Endothelial cell of umbilical vein (primary cell): Measurements from ENCODE around the gene DMXL1. TPM values are rescaled to one million over a fixed set of nuclear protein-coding genes. Genes with fewer than 3 reads are reported as not detected.

Experiments used
- BruUV-seq: library from RNA; stranded (reverse); fragments of 400-500 nt; replicated peaks from 2 replicates; lab custom pipeline; 2021; lab: Mats Ljungman, UMichigan
- CTCF ChIA-PET: fragments of 300-600, 350-600 bp; sonication (Branson Sonifier 250); formaldehyde crosslinking; loops from one replicate; lab custom pipeline; 2021; ENCODE audit warnings: antibody characterized with exemption, inconsistent platforms; lab: Charles Lee
- POLR2A ChIA-PET: fragments of 300-600, 350-600 bp; sonication (Branson Sonifier 250); formaldehyde crosslinking; loops from one replicate; lab custom pipeline; 2021; ENCODE audit warnings: antibody characterized with exemption, inconsistent platforms; lab: Charles Lee
- DNase-seq: peaks from one replicate; pipeline ENCODE4 v3.0.0-alpha.2; 2011; ENCODE audit warnings: low read depth, low spot score
- FAIRE-seq: peaks from 2 replicates; lab custom pipeline; 2011; peaks lifted over from hg19 to GRCh38; lab: Jason Lieb, UNC
- H2AFZ ChIP-seq: 2 replicates; pipeline ENCODE4 v1.6.0; 2012; ENCODE audit warnings: low read depth, low read length, control low read depth, inconsistent platforms
- H3K27ac ChIP-seq: 2 replicates; pipeline ENCODE4 v1.5.1; 2011; ENCODE audit warnings: low read depth, mild to moderate bottlenecking, control low read depth, low read length, moderate library complexity; ENCODE audit not compliant: insufficient read depth
- H3K27me3 ChIP-seq, 2 experiments: 2 replicates each; pipeline versions ENCODE4 v1.6.0 to v1.6.1; 2011; ENCODE audit warnings: low read length in 2 of 2, mixed read lengths in 1 of 2; ENCODE audit not compliant: control insufficient read depth in 2 of 2, insufficient read depth in 2 of 2
- H3K36me3 ChIP-seq, 2 experiments: 2 replicates in 1 of 2; 3 replicates in 1 of 2; pipeline ENCODE4 v1.5.1; 2011; ENCODE audit warnings: low read length in 2 of 2, mild to moderate bottlenecking in 1 of 2, moderate library complexity in 1 of 2; ENCODE audit not compliant: control insufficient read depth in 2 of 2, insufficient read depth in 2 of 2; ENCODE audit errors: extremely low read depth in 1 of 2
- H3K4me1 ChIP-seq: 3 replicates; pipeline ENCODE4 v1.5.1; 2011; ENCODE audit warnings: mild to moderate bottlenecking, low read length; ENCODE audit not compliant: control insufficient read depth, insufficient read depth; ENCODE audit errors: extremely low read depth
- H3K4me2 ChIP-seq: 2 replicates; pipeline ENCODE4 v1.6.1; 2011; ENCODE audit warnings: low read length, control low read depth, mixed read lengths; ENCODE audit not compliant: insufficient read depth
- H3K4me3 ChIP-seq, 3 experiments: fragments of 200-600 bp in 1 of 3; sonication (generic), shearing (Covaris generic) in 1 of 3; replicated peaks in 1 of 3; 2 replicates each; pipeline ENCODE4 v1.5.1; 2011 to 2016; ENCODE audit warnings: control low read depth in 3 of 3, low read length in 3 of 3, mild to moderate bottlenecking in 2 of 3, inconsistent platforms in 1 of 3, low read depth in 1 of 3, moderate library complexity in 1 of 3; ENCODE audit not compliant: insufficient read depth in 1 of 3
- H3K79me2 ChIP-seq: 2 replicates; pipeline ENCODE4 v1.6.0; 2012; ENCODE audit warnings: low read length, inconsistent platforms; ENCODE audit not compliant: control insufficient read depth, insufficient read depth
- H3K9ac ChIP-seq: replicated peaks from 2 replicates; pipeline ENCODE3; 2011; ENCODE audit warnings: low read length, control low read depth; ENCODE audit not compliant: insufficient read depth; ENCODE audit errors: extremely low read depth
- H3K9me1 ChIP-seq: replicated peaks from 3 replicates; pipeline ENCODE4 v1.6.0; 2011; ENCODE audit warnings: mild to moderate bottlenecking, low read length; ENCODE audit not compliant: control insufficient read depth, insufficient read depth; ENCODE audit errors: extremely low read depth
- H3K9me3 ChIP-seq: replicated peaks from 2 replicates; pipeline ENCODE4 v1.5.1; 2012; ENCODE audit warnings: low read length, inconsistent platforms; ENCODE audit not compliant: control insufficient read depth, insufficient read depth
- H4K20me1 ChIP-seq: replicated peaks from 2 replicates; pipeline ENCODE3; 2011; ENCODE audit warnings: mild to moderate bottlenecking, low read length; ENCODE audit not compliant: control insufficient read depth, insufficient read depth; ENCODE audit errors: extremely low read depth
- CTCF ChIP-seq, 2 donors: IDR thresholded peaks; 1 replicate in 1 of 2; 2 replicates in 1 of 2; pipeline ENCODE4 v1.5.1; 2011; ENCODE audit warnings: low read length in 2 of 2, mild to moderate bottlenecking in 2 of 2, moderate library complexity in 2 of 2, control low read depth in 1 of 2, inconsistent platforms in 1 of 2, low read depth in 1 of 2; ENCODE audit not compliant: insufficient read depth in 1 of 2; ENCODE audit errors: extremely low read depth in 1 of 2
- FOS ChIP-seq: IDR thresholded peaks from 2 replicates; pipeline ENCODE4 v1.6.1; 2011; ENCODE audit warnings: mild to moderate bottlenecking, low read length, moderate library complexity, borderline replicate concordance; ENCODE audit not compliant: insufficient read depth
- GATA2 ChIP-seq: IDR thresholded peaks from 2 replicates; pipeline ENCODE4 v1.7.0; 2011; ENCODE audit warnings: low read depth, mild to moderate bottlenecking, moderate library complexity, mixed read lengths, low read length; ENCODE audit not compliant: insufficient read length, insufficient read depth
- MAX ChIP-seq: IDR thresholded peaks from 2 replicates; pipeline ENCODE4 v1.6.1; 2011; ENCODE audit not compliant: insufficient read depth, insufficient read length
- MYC ChIP-seq: IDR thresholded peaks from one replicate; pipeline ENCODE4 v1.6.1; 2011; ENCODE audit warnings: mild to moderate bottlenecking, low read depth, low read length
- POLR2A ChIP-seq: IDR thresholded peaks from 2 replicates; pipeline ENCODE4 v1.6.1; 2012; ENCODE audit warnings: low read depth, mild to moderate bottlenecking, control low read depth, low read length
- POLR2AphosphoS5 ChIP-seq: IDR thresholded peaks from 2 replicates; pipeline ENCODE4 v1.6.1; 2012; ENCODE audit warnings: low read depth, mild to moderate bottlenecking, control low read depth, low read length, moderate library complexity; ENCODE audit not compliant: insufficient read depth
- dilution Hi-C: fragments of 300-500 bp; cut with MboI; formaldehyde crosslinking; loops from one replicate; pipeline ENCODE4 v1.15.0; 2019; ENCODE audit warnings: low sequenced_read_pairs; ENCODE audit not compliant: extremely low pct_ligation_motif_present
- intact Hi-C: fragments of 100-400 bp; cut with micrococcal nuclease; formaldehyde crosslinking; loops from one replicate; pipeline ENCODE4 v1.10.0; 2022
- polyA plus RNA-seq, 4 experiments: library from polyadenylated mRNA; depleted of rRNA in 3 of 4; stranded (reverse) in 3 of 4; unstranded in 1 of 4; fragments of >200 nt; gene quantifications; 2 replicates each; pipeline versions ENCODE4 v1.2.1 to v1.2.3, GENCODE V29; 2011 to 2012; ENCODE audit warnings: missing spikeins in 1 of 4
- total RNA-seq: library from RNA; stranded (reverse); gene quantifications from 2 replicates; pipeline ENCODE4 v1.2.3, GENCODE V29; 2021

The DMXL1 gene
- total and polyA plus RNA-seq, 2 donors (not counting 3 experiments of a cell fraction or from before 2014, with no cell fraction given), result 5.4 to 24.7 TPM

- Histone ChIP-seq H3K4me1 (no peaks in the 10 kb centered on the region), H3K27me3 (no peaks in the 10 kb centered on the region), H3K9ac (no peak overlapping the region), H3K4me3 (no peak overlapping the region), H2AFZ (no peak overlapping the region), H3K79me2 (no peaks in the 10 kb centered on the region), H3K9me1 (no peaks in the 10 kb centered on the region), H3K4me2 (no peak overlapping the region), H4K20me1 (no peaks in the 10 kb centered on the region), H3K27ac (no peak overlapping the region), H3K9me3 (no peaks in the 10 kb centered on the region), H3K36me3 (peaks cover 0 to 4% of the 10 kb centered on the region in 2 experiments)
- no TSS peak for BruUV-seq
- POLR2A ChIA-PET, result no interaction called here
- dilution Hi-C loops (no loop called here), intact Hi-C loops (no loop called here)
- no peak for DNase-seq
- CTCF ChIA-PET, result interaction anchor here (0.9 kb wide), 1 partner anchor 11 kb away, joined by 3 read pairs; no protein-coding TSS in a partner anchor
- no peak for FAIRE-seq
- TF ChIP-seq CTCF (IDR thresholded peaks at IDR 0.05; ENCODE audit: extremely low read depth in 1 of 2, insufficient read depth in 1 of 2, low read depth in 1 of 2, low read length in 2 of 2) (no peak), GATA2 (no peak), FOS (no peak), MYC (no peak), POLR2A (no peak), MAX (no peak), POLR2AphosphoS5 (no peak)
Measured at GRCh38 chr5:119129770-119130169, 58.9 kb downstream of the DMXL1 start.
